Right atrium auricular region (tissue), 2 donors: Measurements from ENCODE around the gene PRKD1. TPM values are rescaled to one million over a fixed set of nuclear protein-coding genes. Genes with fewer than 3 reads are reported as not detected.
A peak's percentile ranks its signal among the peaks of the same experiment; 100 is the strongest.

ENCODE experiments used
- DNase-seq: peaks from one replicate; pipeline ENCODE4 v3.0.0-alpha.2; 2019; ENCODE audit warnings: low spot score
- H3K27ac ChIP-seq, 2 donors: fragments of 200-600 bp; sonication (generic); 1 replicate in 1 of 2; 2 replicates in 1 of 2; pipeline ENCODE4 v1.5.1; 2016 to 2019
- H3K27me3 ChIP-seq, 2 donors: fragments of 200-600 bp; sonication (generic); one replicate each; pipeline versions ENCODE4 v1.5.1 to v1.6.0; 2017 to 2019
- H3K36me3 ChIP-seq: fragments of 200-600 bp; sonication (generic); one replicate; pipeline ENCODE4 v1.5.1; 2016
- H3K4me1 ChIP-seq, 2 donors: fragments of 200-600 bp; sonication (generic); one replicate each; pipeline versions ENCODE4 v1.5.1 to v1.6.0; 2017 to 2019
- H3K4me3 ChIP-seq, 2 donors: fragments of 200-600 bp; sonication (generic); 1 replicate in 1 of 2; 2 replicates in 1 of 2; pipeline ENCODE4 v1.5.1; 2017 to 2019; ENCODE audit warnings: mild to moderate bottlenecking in 1 of 2, moderate library complexity in 1 of 2
- H3K9me3 ChIP-seq, 2 donors: fragments of 200-600 bp; sonication (generic); one replicate each; pipeline ENCODE4 v1.5.1; 2019
- CTCF ChIP-seq, 2 donors: fragments of 200-600 bp; sonication (generic); IDR thresholded peaks; one replicate each; pipeline ENCODE4 v1.5.1; 2019; ENCODE audit warnings: antibody characterized with exemption in 2 of 2
- total RNA-seq, 2 donors: library from RNA; depleted of rRNA; stranded (reverse); fragments of >200 nt; gene quantifications; one replicate each; pipeline ENCODE4 v1.1.0, GENCODE V29; 2016

The PRKD1 gene
- total RNA-seq, 2 donors from 2014 or later, result 4.3 to 7.5 TPM

DNA sequence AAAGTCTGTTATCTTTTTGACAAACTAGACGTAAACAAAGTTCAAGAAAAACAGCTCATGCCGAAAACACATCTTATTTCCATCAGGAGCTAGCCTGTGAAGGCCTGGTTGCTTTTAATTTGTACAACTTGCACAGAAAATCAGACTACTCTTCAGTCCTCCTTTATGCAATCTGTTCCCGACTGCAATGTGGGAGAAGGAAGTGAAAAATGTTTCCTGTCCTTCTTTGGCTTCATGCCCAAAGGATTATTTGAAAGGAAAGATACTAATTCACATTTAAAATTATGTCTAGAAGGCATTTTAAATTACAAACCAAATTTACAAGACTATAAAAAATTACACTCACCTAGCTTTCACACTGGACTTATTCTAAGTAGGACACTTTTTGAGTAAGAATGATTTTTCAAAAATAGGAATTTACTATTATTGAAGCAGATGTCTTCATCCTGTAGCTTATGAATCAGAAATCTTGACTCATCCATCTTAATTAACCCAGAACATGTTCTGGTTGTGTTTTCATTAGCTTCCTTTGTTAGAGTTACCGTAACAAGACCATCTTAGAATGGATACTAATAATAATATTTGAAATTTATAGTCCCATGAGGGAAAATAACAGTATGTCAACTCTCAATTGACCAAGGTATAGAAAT lies 272.6 kb downstream of the PRKD1 start:
- H3K9me3 ChIP-seq, result no peaks in the 10 kb centered on the region
- H3K27me3 ChIP-seq, result no peaks in the 10 kb centered on the region
- H3K4me1 ChIP-seq, result no peaks in the 10 kb centered on the region
- H3K27ac ChIP-seq, result peak overlapping the region in 1 of 2 donors; percentile 3
- no peaks in the 10 kb centered on the region for H3K36me3 ChIP-seq
- no peak overlapping the region for H3K4me3 ChIP-seq
- no peak for DNase-seq
- no peak for TF ChIP-seq CTCF (IDR thresholded peaks at IDR 0.05)

GRCh38 chr14:29653303-29653702 lies 274.3 kb downstream of the PRKD1 start:
- no peaks in the 10 kb centered on the region for H3K27me3 ChIP-seq

GRCh38 chr14:29652571-29652970 lies 275.1 kb downstream of the PRKD1 start:
- Histone ChIP-seq H3K4me3 (no peak overlapping the region), H3K27me3 (no peaks in the 10 kb centered on the region), H3K27ac (no peak overlapping the region), H3K36me3 (no peaks in the 10 kb centered on the region), H3K4me1 (no peaks in the 10 kb centered on the region), H3K9me3 (peaks cover 9 to 21% of the 10 kb centered on the region in 2 donors)
- no peak for TF ChIP-seq CTCF (IDR thresholded peaks at IDR 0.05)
- no peak for DNase-seq

More at GRCh38 chr14:29653303-29653702, 274.3 kb downstream of the PRKD1 start:
- no peak for TF ChIP-seq CTCF (IDR thresholded peaks at IDR 0.05)
- Histone ChIP-seq H3K27ac (no peak overlapping the region), H3K4me3 (no peak overlapping the region), H3K4me1 (no peaks in the 10 kb centered on the region), H3K9me3 (peaks cover 2 to 14% of the 10 kb centered on the region in 2 donors), H3K36me3 (no peaks in the 10 kb centered on the region)
- DNase-seq, result no peak

GRCh38 chr14:29650554-29651269 lies 276.9 kb downstream of the PRKD1 start:
- no peak for DNase-seq
- H3K27me3 ChIP-seq, result no peaks in the 10 kb centered on the region
- H3K9me3 ChIP-seq, result peaks cover 11 to 24% of the 10 kb centered on the region in 2 donors
- no peak for TF ChIP-seq CTCF (IDR thresholded peaks at IDR 0.05)
- H3K4me3 ChIP-seq, result no peak overlapping the region
- H3K36me3 ChIP-seq, result no peaks in the 10 kb centered on the region
- H3K4me1 ChIP-seq, result no peaks in the 10 kb centered on the region
- H3K27ac ChIP-seq, result no peak overlapping the region

DNA sequence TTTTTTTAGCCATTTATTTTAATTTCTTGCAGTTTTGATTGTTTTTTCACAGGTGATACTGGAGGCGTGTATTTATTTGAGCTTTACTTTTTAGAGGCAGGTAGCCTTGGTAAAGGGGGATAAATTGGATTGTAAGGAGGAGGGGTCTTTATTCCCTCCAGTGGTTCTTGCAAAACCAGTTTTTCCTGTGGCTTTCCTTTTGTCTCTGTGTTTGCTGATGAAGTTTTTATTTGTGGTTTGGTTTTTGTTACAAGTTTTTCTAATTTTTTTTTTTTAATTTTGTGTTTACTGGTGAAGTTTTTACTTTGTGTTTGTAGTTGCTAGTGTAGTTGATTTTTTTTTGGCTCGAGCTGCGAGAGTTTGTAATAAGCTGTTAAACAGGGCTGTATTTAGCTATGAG lies 278.5 kb downstream of the PRKD1 start:
- Histone ChIP-seq H3K27me3 (no peaks in the 10 kb centered on the region), H3K4me3 (no peak overlapping the region), H3K9me3 (peaks cover 11 to 24% of the 10 kb centered on the region in 2 donors), H3K36me3 (no peaks in the 10 kb centered on the region), H3K4me1 (no peaks in the 10 kb centered on the region), H3K27ac (no peak overlapping the region)
- TF ChIP-seq CTCF (IDR thresholded peaks at IDR 0.05), result no peak
- DNase-seq, result no peak
